Measurements from ENCODE around the gene TFAP2A. TPM values are rescaled to one million over a fixed set of nuclear protein-coding genes. Genes with fewer than 3 reads are reported as not detected.

The TFAP2A gene
- total and polyA plus RNA-seq, 10 of the 15 experiments (the other 5 are each of a cell fraction or from before 2014, with no cell fraction given) = 0.05 to 0.46 (median 0.17) TPM; not detected in 4

GRCh38 chr6:10460096-10460495 lies 45.2 kb upstream of the TFAP2A start (continued):
- TF ChIP-seq USF1 (IDR thresholded peaks at IDR 0.05; ENCODE audit: borderline replicate concordance, extremely low read length, insufficient read depth, low read depth, low read length) (no peak), GATAD2B (conservative IDR thresholded peaks at IDR 0.05; ENCODE audit: low read depth) (peak; percentile 90), POLR2AphosphoS5 (IDR thresholded peaks at IDR 0.05; ENCODE audit: low read length) (no peak), CEBPB (IDR thresholded peaks at IDR 0.05; ENCODE audit: borderline replicate concordance in 1 of 2, low read depth in 2 of 2, low read length in 2 of 2) (no peak), SUPT20H (IDR thresholded peaks at IDR 0.05; ENCODE audit: borderline replicate concordance, control insufficient read depth, low read depth, low read length) (no peak), CBX5 (IDR thresholded peaks at IDR 0.05; ENCODE audit: low read depth) (peak; percentile 82), NFYA (IDR thresholded peaks at IDR 0.05; ENCODE audit: borderline replicate concordance, low read depth, low read length) (no peak), SIN3A (IDR thresholded peaks at IDR 0.05; ENCODE audit: low read depth, low read length) (no peak), MTA2 (IDR thresholded peaks at IDR 0.05; ENCODE audit: low read depth) (peak; percentile 100), KAT2A (conservative IDR thresholded peaks at IDR 0.05; ENCODE audit: control insufficient read depth, low read depth, low read length) (no peak), BRCA1 (IDR thresholded peaks at IDR 0.05; ENCODE audit: low read depth, low read length) (no peak), TAF1 (IDR thresholded peaks at IDR 0.05; ENCODE audit: borderline replicate concordance, low read depth, low read length) (no peak), RELB (IDR thresholded peaks at IDR 0.05; ENCODE audit: low read depth) (peak; percentile 96), TARDBP (IDR thresholded peaks at IDR 0.05; ENCODE audit: borderline replicate concordance) (no peak), ZNF24 (IDR thresholded peaks at IDR 0.05) (no peak; the same call in 1 of the 2 replicates), JUNB (IDR thresholded peaks at IDR 0.05) (no peak), HSF1 (IDR thresholded peaks at IDR 0.05; ENCODE audit: low read depth, low read length) (no peak), SKIL (IDR thresholded peaks at IDR 0.05; ENCODE audit: low read depth, poor library complexity, severe bottlenecking) (peak; percentile 91), ESRRA (IDR thresholded peaks at IDR 0.05; ENCODE audit: low read length) (no peak), SPI1 (IDR thresholded peaks at IDR 0.05; ENCODE audit: borderline replicate concordance, insufficient read depth, low read depth, low read length) (peak; percentile 100), RAD21 (IDR thresholded peaks at IDR 0.05; ENCODE audit: insufficient read depth, low read depth, low read length) (no peak), PAX5 (IDR thresholded peaks at IDR 0.05; ENCODE audit: borderline replicate concordance, low read depth, low read length) (peak; percentile 76; the same call in 1 of the 2 replicates), EP300 (IDR thresholded peaks at IDR 0.05; ENCODE audit: borderline replicate concordance in 1 of 2, control insufficient read depth in 1 of 2, low read depth in 2 of 2, low read length in 2 of 2) (peak; percentile 77 to 93; a peak in 3 of 4 replicates), NBN (IDR thresholded peaks at IDR 0.05) (peak; percentile 97), ATF3 (IDR thresholded peaks at IDR 0.05; ENCODE audit: borderline replicate concordance, extremely low read depth, low read depth, low read length) (no peak)
